Caco-2 (cell line): Measurements from ENCODE around the gene R3HDM2. TPM values are rescaled to one million over a fixed set of nuclear protein-coding genes. Genes with fewer than 3 reads are reported as not detected.

Experiments used
- BruUV-seq: library from RNA; stranded (reverse); fragments of 400-500 nt; replicated peaks from 2 replicates; lab custom pipeline; 2021; lab: Mats Ljungman, UMichigan
- CTCF ChIA-PET: fragments of 300-600 bp; sonication (Branson Sonifier 250); formaldehyde crosslinking; loops from one replicate; lab custom pipeline; 2022; ENCODE audit warnings: antibody characterized with exemption; lab: Charles Lee
- POLR2A ChIA-PET: fragments of 300-600 bp; sonication (Branson Sonifier 250); formaldehyde crosslinking; loops from one replicate; lab custom pipeline; 2022; ENCODE audit warnings: antibody characterized with exemption; lab: Charles Lee
- DNase-seq, 2 experiments: peaks; one replicate each; pipeline versions ENCODE4 v3.0.0 to v3.0.0-alpha.2; 2020 to 2022
- H3K27me3 ChIP-seq: replicated peaks from 2 replicates; pipeline ENCODE4 v1.6.0; 2011; ENCODE audit warnings: low read length; ENCODE audit not compliant: control insufficient read depth, insufficient read depth
- H3K36me3 ChIP-seq: 2 replicates; pipeline ENCODE4 v1.5.1; 2011; ENCODE audit warnings: low read length; ENCODE audit not compliant: control insufficient read depth, insufficient read depth
- H3K4me1 ChIP-seq: fragments of 250-450 bp; sonication (Bioruptor Pico); 2 replicates; pipeline ENCODE4 v1.5.1; 2020; ENCODE audit warnings: mild to moderate bottlenecking
- H3K4me3 ChIP-seq: 2 replicates; pipeline ENCODE4 v1.5.1; 2011; ENCODE audit warnings: low read depth, mild to moderate bottlenecking, control low read depth, low read length
- H3K9me3 ChIP-seq: fragments of 250-450 bp; sonication (Bioruptor Pico); 2 replicates; pipeline ENCODE4 v1.5.1; 2020; ENCODE audit warnings: mild to moderate bottlenecking, moderate library complexity
- H3K27ac Mint-ChIP-seq: one replicate; pipeline ENCODE4 v1.8.0; 2022; ENCODE audit warnings: mixed read lengths; ENCODE audit not compliant: unreplicated experiment
- H3K27me3 Mint-ChIP-seq: one replicate; pipeline ENCODE4 v1.8.0; 2022; ENCODE audit warnings: mixed read lengths; ENCODE audit not compliant: insufficient read depth, unreplicated experiment
- H3K36me3 Mint-ChIP-seq: one replicate; pipeline ENCODE4 v1.8.0; 2022; ENCODE audit warnings: mild to moderate bottlenecking, mixed read lengths; ENCODE audit not compliant: insufficient read depth, unreplicated experiment
- H3K4me1 Mint-ChIP-seq: one replicate; pipeline ENCODE4 v1.8.0; 2022; ENCODE audit warnings: low read depth, mixed read lengths; ENCODE audit not compliant: unreplicated experiment
- H3K4me3 Mint-ChIP-seq: one replicate; pipeline ENCODE4 v1.8.0; 2022; ENCODE audit warnings: mild to moderate bottlenecking, moderate library complexity, mixed read lengths; ENCODE audit not compliant: unreplicated experiment
- H3K9me3 Mint-ChIP-seq: one replicate; pipeline ENCODE4 v1.8.0; 2022; ENCODE audit warnings: mixed read lengths; ENCODE audit not compliant: unreplicated experiment
- CTCF ChIP-seq, 2 experiments: fragments of 200-600 bp in 1 of 2; IDR thresholded peaks; 1 replicate in 1 of 2; 2 replicates in 1 of 2; pipeline versions ENCODE4 v1.5.1 to v1.8.0; 2011 to 2022; ENCODE audit warnings: antibody characterized with exemption in 1 of 2, control low read depth in 1 of 2, inconsistent platforms in 1 of 2, low read depth in 1 of 2, low read length in 1 of 2, mild to moderate bottlenecking in 1 of 2, moderate library complexity in 1 of 2; ENCODE audit not compliant: insufficient read depth in 1 of 2, severe bottlenecking in 1 of 2, unreplicated experiment in 1 of 2
- intact Hi-C: fragments of 100-400 bp; cut with micrococcal nuclease; formaldehyde crosslinking; loops from one replicate; pipeline ENCODE4 v1.10.0; 2022; ENCODE audit not compliant: unreplicated experiment
- total RNA-seq: library from RNA; stranded (reverse); gene quantifications from 2 replicates; pipeline ENCODE4 v1.2.3, GENCODE V29; 2022

The R3HDM2 gene
- total RNA-seq, 1 experiment from 2014 or later, result 33.7 TPM

- Mint-ChIP-seq H3K27ac (no peak overlapping the region), H3K36me3 (peaks cover 7% of the 10 kb centered on the region), H3K4me3 (no peak overlapping the region), H3K27me3 (no peaks in the 10 kb centered on the region), H3K4me1 (no peaks in the 10 kb centered on the region), H3K9me3 (no peaks in the 10 kb centered on the region)
- intact Hi-C loops, result no loop called here
- Histone ChIP-seq H3K27me3 (no peaks in the 10 kb centered on the region), H3K36me3 (no peaks in the 10 kb centered on the region), H3K4me3 (no peak overlapping the region), H3K9me3 (no peaks in the 10 kb centered on the region), H3K4me1 (no peaks in the 10 kb centered on the region)
- DNase-seq, result no peak
- POLR2A ChIA-PET, result no interaction called here
- TF ChIP-seq CTCF (IDR thresholded peaks at IDR 0.05; ENCODE audit: insufficient read depth in 1 of 2, low read depth in 1 of 2, low read length in 1 of 2, severe bottlenecking in 1 of 2, unreplicated experiment in 1 of 2), result no peak
- BruUV-seq, result no TSS peak
- CTCF ChIA-PET, result interaction anchor here (0.6 kb wide), 1 partner anchor 85 kb away, joined by 3 read pairs; no protein-coding TSS in a partner anchor
Measured at GRCh38 chr12:57334219-57334618, 96.6 kb downstream of the R3HDM2 start.

DNA sequence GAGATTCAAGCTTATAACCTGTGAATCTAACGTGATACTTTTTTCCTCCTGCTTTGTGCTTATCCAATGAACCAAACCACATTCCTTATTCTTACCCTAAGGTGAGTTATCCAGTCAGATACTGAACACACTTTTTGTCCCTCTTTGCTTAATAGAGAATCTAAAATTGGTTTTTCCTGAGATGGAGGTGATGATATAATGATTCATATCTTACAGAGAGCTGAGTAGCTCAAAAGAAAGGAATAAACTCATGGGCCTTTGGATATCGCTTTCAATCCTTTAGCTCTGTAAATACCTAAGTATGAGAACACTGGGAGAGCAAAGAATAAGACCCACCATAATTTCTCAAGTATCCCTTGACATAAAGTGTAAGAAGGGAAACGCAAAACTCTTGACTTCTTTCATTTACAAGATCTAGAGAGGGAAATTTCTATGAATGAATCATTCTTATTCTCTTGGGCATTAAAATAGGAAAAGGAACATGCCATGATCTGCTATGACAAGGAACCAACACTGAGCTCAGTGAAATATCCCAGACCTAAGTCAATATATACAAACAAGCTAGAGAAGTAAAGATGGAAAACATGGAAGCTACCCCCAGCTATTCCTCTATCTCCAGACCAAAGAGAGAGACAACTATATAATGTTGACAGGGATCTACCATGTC, 98.1 kb downstream of the R3HDM2 start:
- Mint-ChIP-seq H3K27me3 (no peaks in the 10 kb centered on the region), H3K9me3 (no peaks in the 10 kb centered on the region), H3K27ac (no peak overlapping the region), H3K4me3 (no peak overlapping the region), H3K4me1 (no peaks in the 10 kb centered on the region), H3K36me3 (peaks cover 7% of the 10 kb centered on the region)
- no peaks in the 10 kb centered on the region for H3K27me3 ChIP-seq
- BruUV-seq, result no TSS peak
- CTCF ChIA-PET, result interaction anchor here (0.8 to 1.5 kb wide), 2 partner anchors 90 to 120 kb away, joined by 4 to 14 read pairs; no protein-coding TSS in a partner anchor
- DNase-seq, result no peak
- intact Hi-C loops, result no loop called here
- H3K4me3 ChIP-seq, result no peak overlapping the region
- TF ChIP-seq CTCF (IDR thresholded peaks at IDR 0.05; ENCODE audit: insufficient read depth in 1 of 2, low read depth in 1 of 2, low read length in 1 of 2, severe bottlenecking in 1 of 2, unreplicated experiment in 1 of 2), result no peak
- no peaks in the 10 kb centered on the region for H3K9me3 ChIP-seq
- no peaks in the 10 kb centered on the region for H3K36me3 ChIP-seq
- no peaks in the 10 kb centered on the region for H3K4me1 ChIP-seq
- POLR2A ChIA-PET, result no interaction called here

DNA sequence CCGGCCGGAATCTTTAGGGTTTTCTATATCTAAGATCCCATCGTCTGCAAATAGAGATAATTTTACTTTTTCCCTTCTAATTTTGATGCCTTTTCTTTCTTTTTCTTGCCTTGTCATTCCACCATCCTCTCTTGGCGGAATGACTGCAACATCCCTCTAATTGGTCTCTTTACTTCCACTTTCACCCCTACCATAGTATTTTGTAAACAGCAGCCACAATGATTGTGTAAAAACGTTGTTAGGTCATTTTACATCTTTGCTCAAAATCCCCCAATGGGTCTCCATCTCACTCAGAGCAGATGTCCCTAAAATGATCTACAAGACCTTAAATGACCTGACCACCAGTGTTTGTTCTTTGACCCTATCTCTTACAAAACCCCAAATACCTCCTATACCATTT, 99.9 kb downstream of the R3HDM2 start:
- H3K36me3 ChIP-seq, result no peaks in the 10 kb centered on the region
- POLR2A ChIA-PET, result no interaction called here
- no peaks in the 10 kb centered on the region for H3K27me3 ChIP-seq
- no peak overlapping the region for H3K27ac Mint-ChIP-seq
- H3K4me3 ChIP-seq, result no peak overlapping the region
- H3K4me1 ChIP-seq, result no peaks in the 10 kb centered on the region
- BruUV-seq, result no TSS peak
- no peaks in the 10 kb centered on the region for H3K9me3 ChIP-seq
- CTCF ChIA-PET, result interaction anchor here (0.6 kb wide), 1 partner anchor 37 kb away, joined by 8 read pairs; no protein-coding TSS in a partner anchor
- H3K9me3 Mint-ChIP-seq, result no peaks in the 10 kb centered on the region
- peaks cover 7% of the 10 kb centered on the region for H3K36me3 Mint-ChIP-seq
- H3K27me3 Mint-ChIP-seq, result no peaks in the 10 kb centered on the region
- no peaks in the 10 kb centered on the region for H3K4me1 Mint-ChIP-seq
- intact Hi-C loops, result no loop called here
- DNase-seq, result no peak
- no peak for TF ChIP-seq CTCF (IDR thresholded peaks at IDR 0.05; ENCODE audit: insufficient read depth in 1 of 2, low read depth in 1 of 2, low read length in 1 of 2, severe bottlenecking in 1 of 2, unreplicated experiment in 1 of 2)
- no peak overlapping the region for H3K4me3 Mint-ChIP-seq
